Measurements from ENCODE around the gene SYT7.

SYT7 gene

DNA sequence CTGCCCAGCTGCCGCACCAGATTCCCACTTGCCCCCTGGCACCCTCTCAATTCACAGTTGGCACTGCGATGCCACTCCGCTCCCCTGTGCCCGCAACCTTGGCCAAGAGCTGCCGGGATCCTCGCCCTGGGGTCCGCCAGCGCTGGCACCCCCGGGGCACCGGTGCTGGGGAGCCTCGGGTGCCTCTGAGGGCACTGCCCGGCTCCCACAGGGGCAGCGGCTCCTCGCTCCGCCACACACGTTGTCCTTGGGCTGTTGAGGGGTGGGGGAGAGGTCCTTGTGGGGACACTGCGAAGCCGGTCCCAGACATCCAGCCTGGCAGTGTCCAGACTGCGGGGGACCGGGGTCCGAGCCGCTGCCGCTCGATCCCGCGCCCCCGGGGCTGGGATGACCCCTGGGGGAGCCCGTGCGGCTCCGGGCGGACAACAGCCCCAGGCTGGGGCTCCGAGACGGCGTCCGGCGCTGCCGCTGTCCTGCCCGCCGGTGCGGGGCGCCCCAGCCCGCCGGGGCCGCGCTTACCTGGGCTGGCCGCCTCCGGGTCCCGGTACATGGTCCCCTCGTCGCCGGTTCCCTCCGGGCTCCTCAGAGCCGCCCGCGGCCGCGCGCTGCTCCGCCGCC, 496 bp downstream of the SYT7 start:
- peak in 1 of 4 experiments; percentile 18 for DNase-seq

- no peak for DNase-seq
These were observed 1.1 kb downstream of the SYT7 start for GRCh38 chr11:61579676-61580270.

GRCh38 chr11:61578819-61579675, 1.8 kb downstream of the SYT7 start:
- DNase-seq: no peak

DNA sequence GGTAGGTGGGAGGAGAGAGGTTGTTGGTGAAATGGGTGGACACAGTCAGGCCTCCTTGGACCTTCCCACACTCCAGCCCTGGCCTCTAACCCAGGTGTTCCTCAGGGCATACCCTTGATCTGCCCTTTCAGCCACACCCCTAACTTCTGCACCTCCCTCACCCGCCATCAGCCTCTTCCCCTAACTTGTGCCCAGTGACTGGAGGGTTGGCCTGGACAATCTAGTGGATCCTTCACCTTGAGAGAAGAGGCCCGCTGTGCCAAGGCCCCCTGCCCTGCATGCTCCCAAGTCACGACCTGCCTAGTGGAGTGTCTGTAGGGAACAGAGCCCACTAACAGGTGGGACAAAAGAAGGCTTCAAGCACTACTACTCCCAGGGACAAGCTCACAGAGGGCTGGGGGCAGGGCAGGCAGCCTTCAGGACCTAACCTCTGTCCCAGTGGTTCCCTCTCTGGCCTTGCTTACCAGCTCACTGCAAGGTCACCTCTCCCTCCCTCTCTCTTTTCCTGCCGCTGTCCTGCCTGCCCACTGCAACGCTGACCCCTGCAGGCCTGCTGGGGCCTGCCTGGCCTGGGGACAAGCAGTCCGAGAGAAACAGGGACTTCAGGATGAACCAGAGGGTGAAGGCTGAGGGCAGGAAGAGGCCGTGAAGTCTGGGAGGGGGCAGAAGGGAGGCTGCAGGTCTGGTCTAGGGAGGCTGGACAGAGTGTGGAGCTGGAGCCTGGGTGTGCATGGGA, 3.3 kb downstream of the SYT7 start:
- DNase-seq: no peak

- no peak for DNase-seq
These were observed 4.7 kb downstream of the SYT7 start for GRCh38 chr11:61575886-61576861.

GRCh38 chr11:61574611-61575010, 6.3 kb downstream of the SYT7 start:
- no peak for DNase-seq

GRCh38 chr11:61572913-61573312, 8.0 kb downstream of the SYT7 start:
- DNase-seq: no peak

DNA sequence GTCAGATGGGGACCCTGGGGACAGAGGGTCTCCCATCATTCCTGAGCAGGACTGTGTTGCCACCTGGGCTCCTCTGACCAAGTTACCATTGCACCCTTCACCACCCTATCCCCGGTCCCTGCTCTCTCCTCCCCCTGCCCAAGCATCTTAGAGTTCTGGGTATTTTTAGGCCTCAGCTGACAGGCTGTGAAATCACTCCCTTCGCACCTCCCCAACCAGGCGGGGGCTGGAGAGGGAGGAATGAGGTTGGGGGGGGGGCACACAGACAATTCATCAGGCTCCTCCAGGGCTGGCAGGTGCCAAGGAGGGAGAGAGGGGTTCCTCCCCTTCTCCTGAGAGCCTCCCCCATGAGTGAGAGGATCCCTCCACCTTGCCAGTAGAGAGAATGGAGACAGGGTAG, 9.0 kb downstream of the SYT7 start:
- no peak for DNase-seq

DNA sequence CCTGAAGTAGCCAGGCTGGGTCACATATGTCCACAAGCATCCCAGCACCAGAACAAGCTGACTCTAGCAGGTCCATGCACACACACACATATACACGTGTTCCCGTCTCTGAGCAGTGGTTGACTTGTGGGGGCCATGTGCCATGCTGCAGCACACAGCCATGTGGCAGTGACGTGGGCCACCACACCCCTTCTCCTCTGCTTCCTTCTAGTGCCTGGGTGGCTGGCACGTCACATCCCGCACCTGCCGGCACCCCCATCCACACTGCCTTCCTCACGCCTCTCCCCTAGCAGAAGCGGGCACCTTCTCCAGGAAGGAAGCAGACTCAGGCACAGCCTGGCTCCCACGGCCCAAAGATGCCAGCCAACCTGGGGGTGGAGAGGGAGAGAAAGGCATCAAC, 9.5 kb downstream of the SYT7 start:
- DNase-seq: no peak

DNA sequence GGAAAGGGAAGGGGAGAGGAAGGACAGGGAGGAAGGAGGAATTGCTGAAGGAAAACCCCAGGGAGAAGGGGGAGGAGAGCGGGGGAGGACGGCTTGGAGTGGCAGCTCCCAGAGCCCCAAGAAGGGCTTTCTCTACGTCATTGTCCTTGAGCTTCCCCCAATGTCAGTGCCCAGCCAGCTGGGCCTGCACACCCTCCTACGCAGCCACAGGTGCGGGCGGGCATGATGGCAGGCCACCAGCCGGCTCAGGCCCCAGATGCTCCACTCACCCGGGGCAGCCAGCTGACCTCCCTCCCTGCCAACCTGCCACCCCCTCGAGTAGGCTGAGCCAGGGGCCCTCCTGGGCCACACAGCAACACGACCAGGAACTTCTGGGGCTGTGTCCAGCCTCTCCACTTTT, 11.2 kb downstream of the SYT7 start:
- DNase-seq: no peak

- DNase-seq: no peak
These were observed 11.9 kb downstream of the SYT7 start for GRCh38 chr11:61569018-61569417.

GRCh38 chr11:61567286-61568061, 13.4 kb downstream of the SYT7 start:
- peak; percentile 78 to 90 (median 86) for DNase-seq

- no peak for DNase-seq
These were observed 15.8 kb downstream of the SYT7 start for GRCh38 chr11:61564936-61565696.

DNA sequence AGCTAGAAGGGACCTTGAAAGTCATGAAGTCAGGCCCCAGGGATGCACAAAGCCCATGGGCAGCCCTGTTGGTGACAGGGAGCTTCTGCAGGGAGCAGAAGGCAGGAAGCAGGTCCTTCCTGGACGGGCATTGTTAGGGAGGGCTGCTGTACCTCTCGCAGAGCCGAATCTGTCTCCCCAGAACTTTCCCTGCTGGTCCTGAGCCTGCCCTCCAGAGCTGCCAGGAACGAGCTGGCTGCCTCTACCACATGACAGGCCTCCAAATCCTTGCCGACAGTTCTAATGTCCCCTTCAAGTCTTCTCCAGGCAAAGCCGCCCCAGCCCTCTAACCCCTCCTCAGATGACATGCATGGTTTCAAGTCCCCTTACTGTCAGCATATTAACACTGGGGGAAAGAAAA, 20.1 kb downstream of the SYT7 start:
- DNase-seq: no peak

- DNase-seq: no peak
These were observed 24.3 kb downstream of the SYT7 start for GRCh38 chr11:61556621-61557020.

GRCh38 chr11:61555978-61556377, 24.9 kb downstream of the SYT7 start:
- DNase-seq: no peak

DNA sequence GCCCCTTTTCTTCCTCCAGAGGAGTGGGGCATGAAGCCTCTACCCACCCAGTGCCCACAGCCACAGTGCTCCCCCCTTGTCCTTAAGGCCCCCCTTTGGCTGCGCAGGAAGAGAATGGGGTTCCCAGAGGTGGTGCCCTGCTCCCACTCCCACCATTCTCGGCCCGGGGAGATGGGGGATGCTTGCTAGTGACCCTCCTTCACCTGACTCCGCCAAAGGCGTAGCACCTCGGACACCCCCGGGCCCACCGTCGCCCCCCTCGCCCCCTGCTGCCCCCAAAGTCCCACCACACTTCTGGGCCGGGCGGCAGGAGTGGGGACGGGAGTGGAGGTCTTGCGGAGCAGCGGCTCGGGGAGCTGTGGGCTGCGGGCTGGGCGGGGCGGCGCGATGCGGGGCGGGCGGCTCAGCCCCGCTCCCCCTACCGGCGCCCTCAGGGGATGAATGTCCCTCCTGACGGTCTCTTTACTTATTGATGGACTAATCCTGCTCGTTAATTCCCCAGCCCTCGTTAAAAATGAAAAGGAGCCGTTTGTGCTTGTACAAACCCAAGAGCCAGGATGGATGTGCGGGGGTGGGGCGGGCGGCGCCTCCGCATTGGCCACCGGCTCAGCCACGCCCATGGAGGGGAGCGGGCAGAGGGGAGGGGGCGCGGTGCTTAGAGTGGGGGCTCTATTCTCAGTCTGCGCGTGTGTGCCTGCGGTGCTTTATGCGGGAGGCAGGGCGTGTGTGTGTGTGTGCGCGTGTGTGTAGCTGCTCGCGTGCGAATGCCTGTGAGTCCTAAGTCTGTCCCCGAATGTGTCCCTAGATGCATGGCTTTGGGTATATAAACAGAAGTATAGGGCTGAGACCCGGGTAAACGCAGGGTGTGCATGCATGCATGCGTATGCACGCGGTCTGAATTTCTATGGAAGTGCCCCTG, 25.6 kb downstream of the SYT7 start:
- DNase-seq: peak in 1 of 4 experiments; percentile 14

DNA sequence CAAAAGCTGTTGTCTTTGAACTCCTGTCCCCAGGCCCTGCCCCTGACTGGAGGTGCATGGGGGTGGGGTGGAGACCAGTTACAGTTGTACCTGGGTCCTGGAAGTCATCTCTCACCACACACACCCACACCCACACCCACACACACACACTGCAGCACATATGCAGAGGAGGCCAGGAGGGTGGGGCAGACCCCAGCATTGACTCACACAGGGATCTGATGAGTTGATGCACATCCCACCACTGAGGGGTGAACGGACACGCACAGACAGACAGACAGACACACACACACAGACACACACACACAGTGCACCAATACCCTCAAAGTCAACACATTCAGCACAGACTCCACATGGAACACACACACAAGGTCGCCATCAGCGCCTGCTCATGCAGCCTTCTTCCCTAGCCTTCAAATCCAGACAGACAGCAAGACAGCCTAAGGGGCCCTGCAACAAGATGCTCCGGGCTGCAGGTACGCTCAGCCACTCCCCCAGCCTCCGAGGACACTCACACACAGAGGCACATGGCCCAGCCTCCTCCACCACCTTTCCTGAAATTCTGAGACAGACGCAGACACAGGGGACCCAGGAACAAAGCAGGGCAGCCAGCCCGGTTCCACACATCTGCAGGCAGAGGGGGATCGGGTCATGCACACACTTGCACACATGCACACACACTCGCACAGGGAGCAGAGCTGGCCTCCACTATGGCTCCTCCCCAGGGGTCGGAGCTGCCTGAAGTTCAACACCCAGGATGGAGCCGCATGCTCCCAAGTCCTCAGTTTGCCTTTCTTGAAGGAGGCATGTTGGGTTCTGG, 26.5 kb downstream of the SYT7 start:
- DNase-seq: no peak
